T-helper 22 cell (primary cell): ENCODE results near the gene SIRPA.

ENCODE experiments used
- DNase-seq: peaks from one replicate; pipeline ENCODE4 v3.0.0-alpha.2; 2020; ENCODE audit warnings: low read depth

SIRPA gene

GRCh38 chr20:1870792-1871550 lies 24.2 kb upstream of the SIRPA start:
- DNase-seq, result no peak

- DNase-seq, result no peak
These were observed 23.3 kb upstream of the SIRPA start for GRCh38 chr20:1871807-1872458.

- DNase-seq, result no peak
These were observed 22.6 kb upstream of the SIRPA start for GRCh38 chr20:1872459-1873097.

DNA sequence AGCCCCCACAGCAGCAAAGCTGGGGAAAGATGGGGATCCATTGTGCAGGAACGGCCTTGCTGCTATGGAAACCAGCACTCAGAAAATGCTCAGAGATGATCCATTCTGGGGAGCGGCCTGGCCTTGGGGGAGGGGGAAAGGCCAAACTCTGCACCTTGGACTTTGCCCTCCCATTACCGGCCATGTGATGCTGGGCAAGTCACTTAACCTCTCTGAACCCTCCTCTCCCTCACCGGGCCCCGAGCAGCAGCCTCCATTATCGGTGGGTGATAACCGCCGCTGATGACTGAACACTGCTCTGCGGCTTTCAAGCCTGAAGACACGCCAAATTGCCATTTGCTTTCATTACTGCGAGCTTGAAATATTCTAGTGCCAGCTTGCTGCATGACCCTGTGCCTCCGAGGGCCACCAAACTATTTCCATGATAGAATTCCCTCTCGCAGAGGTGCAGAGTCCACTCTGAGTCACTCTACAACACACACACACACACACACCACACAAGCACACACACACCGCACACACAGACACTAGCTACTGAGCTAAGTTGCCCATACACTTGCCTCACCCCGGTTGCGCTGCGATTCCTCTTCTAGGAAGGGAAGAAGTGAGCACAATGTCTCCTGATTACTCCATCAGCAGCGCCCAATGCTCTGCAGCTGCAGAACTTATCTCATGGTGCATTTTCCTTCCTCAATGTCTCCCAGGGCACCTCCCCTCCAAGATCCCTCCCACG lies 20.6 kb upstream of the SIRPA start:
- DNase-seq, result no peak

DNA sequence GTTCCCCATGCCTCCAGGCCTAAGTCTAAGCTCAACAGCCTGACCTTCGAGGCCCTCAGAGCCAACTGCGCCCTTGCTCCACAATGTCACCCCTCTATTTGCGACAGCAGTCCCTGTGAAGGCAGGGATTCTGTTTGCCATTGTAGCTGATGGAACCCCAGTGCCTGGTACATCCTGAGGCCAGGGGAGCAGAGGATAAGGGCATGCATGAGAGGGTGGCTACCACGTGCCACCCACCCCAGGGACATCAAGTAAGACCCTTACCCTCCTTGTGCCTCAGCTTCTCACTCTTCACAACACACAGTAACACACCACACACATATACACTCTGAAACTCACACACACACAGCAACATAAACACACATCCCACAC lies 20.0 kb upstream of the SIRPA start:
- DNase-seq, result no peak

DNA sequence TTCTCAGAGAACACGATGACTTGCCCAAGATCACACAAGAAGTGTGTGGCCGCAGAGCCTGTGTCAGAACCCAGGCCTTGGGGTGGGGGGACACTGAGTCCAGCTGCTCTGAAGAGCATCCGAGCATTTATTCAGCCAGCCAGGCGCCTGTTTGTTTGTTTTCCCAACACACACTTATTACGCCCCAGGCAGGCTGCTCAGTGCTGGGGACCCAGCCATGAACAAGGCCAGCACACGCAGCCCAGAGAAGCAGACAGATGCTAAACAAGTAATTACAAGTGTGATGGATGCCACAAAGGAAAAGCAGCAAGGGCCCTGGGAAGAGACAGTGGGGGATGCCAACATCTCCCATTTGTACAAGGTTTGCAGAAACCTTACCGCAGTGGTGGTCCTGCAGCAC lies 19.4 kb upstream of the SIRPA start:
- no peak for DNase-seq

- no peak for DNase-seq
These were observed 18.8 kb upstream of the SIRPA start for GRCh38 chr20:1876217-1876921.

DNA sequence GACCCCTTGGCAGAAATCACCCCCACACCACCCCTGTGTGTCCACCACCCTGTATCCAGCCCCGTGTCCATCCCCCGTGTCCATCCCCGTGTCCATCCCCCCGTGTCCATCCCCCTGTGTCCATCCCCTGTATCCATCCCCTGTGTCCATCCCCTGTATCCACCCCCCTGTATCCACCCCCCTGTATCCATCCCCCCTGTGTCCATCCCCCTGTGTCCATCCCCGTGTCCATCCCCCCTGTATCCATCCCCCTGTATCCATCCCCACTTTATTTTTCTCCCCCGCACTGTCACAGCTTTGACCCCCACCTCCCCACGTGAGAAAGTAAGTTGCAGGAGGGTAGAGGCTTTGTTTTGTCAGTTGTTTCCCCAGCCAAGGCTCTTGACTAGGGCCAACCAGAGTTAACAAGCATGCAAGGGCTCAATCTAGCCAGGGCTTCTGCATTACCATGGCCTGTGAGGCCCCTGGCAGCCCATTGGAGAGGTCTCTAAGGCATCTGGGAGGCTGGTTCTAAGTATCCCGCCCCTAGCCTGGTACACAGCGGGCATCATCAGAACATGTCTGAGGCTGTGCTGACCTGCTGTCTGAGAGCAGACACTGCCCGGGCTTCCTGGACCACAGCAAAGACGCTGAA lies 18.1 kb upstream of the SIRPA start:
- DNase-seq, result no peak

- DNase-seq, result no peak
These were observed 17.5 kb upstream of the SIRPA start for GRCh38 chr20:1877609-1878200.

DNA sequence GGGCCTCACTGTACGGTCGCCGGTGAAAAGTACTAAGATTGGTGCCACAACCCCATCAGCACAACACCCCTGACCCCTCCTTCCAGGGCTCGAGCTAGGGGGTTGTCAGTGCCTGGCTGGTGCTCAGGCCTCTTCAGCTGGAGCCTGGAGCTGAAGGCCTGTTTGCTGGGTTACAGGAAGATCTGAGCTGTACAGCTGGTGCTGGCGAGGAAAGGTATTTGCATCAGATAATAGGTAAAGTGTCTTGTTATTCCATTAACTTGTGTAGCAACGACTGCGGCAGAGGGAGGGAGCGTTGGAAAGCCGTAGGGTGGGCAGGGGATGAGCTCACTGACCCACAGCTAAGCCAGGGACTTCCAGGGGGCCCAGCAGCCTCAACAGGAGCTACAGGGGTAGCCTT lies 15.8 kb upstream of the SIRPA start:
- no peak for DNase-seq

DNA sequence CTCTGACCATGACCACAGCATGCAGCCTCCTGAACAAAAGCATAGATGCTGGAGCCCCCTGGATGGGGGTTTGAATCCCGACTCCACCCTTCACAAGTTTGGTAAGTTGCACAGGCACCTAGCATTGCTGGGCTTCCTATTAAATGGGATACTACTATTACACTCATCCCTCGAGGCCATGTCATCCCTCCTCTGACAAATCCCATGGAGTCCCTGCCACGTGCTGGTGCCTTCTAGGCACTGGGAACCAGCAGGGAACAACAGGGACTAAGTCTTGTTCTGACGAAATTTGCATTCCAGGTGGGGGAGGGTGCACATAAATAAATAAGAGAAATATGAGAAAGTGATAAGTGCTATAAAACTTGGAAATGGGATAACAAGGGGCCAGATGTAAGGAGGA lies 15.3 kb upstream of the SIRPA start:
- no peak for DNase-seq

GRCh38 chr20:1880529-1881239 lies 14.5 kb upstream of the SIRPA start:
- DNase-seq, result no peak

GRCh38 chr20:1881240-1881835 lies 13.9 kb upstream of the SIRPA start:
- no peak for DNase-seq

DNA sequence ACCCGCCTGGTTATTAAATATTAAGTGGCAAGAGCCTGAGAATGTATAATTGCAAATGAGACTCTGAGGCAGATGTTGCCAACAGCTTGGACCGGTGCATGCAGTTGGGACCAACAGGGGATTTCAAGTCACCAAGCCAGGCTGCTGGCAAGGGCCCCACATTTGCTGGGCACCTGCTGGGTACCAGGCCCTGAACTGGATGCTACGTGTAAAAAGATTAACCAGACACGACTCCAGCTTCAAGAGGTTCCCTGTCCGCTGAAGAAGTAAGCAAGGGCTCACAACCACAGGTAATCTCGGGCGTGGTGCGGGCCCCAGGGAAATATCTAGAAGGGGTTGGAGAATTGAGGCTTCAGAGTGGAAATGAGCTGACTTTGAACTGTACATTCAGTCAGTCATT lies 13.2 kb upstream of the SIRPA start:
- no peak for DNase-seq

DNA sequence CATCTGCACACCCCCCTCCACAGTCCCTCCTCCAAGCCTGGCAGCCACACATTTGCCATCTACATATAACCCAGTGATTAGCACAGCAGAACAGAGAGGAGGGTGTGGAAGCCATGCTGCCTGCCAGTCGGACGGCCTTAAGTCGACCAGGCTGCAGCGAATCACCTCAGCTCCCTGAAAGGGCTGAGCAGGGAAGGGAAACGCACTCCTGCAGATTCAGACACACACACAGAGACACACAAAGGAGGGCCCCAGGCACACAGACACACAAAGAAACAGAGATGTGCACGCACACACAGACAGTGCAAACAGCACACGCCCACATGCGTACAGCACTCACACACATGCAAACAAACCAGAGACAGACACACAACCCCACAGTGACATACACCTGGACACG lies 11.2 kb upstream of the SIRPA start:
- DNase-seq, result no peak

DNA sequence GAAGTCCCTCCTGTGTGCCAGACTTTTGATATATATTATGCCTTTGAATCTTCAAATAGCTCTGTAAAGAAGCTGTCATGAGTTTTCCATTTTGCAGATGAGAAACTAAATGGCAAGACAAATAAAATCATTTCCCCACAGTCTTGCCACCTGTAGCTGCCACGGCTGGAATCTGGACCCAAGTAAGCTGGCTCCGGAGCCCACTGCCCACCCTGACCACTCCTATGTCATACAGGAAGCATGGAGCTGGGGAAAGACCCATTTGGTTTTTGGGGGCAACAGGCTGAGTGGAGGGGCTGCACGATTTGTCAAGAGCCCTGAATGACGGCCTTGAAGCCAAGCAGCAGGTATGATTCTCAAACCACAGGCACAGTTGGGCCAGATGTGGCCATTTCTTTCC lies 10.0 kb upstream of the SIRPA start:
- DNase-seq, result no peak

GRCh38 chr20:1885940-1886693 lies 9.1 kb upstream of the SIRPA start:
- DNase-seq, result no peak

- no peak for DNase-seq
These were observed 7.9 kb upstream of the SIRPA start for GRCh38 chr20:1887321-1887720.

DNA sequence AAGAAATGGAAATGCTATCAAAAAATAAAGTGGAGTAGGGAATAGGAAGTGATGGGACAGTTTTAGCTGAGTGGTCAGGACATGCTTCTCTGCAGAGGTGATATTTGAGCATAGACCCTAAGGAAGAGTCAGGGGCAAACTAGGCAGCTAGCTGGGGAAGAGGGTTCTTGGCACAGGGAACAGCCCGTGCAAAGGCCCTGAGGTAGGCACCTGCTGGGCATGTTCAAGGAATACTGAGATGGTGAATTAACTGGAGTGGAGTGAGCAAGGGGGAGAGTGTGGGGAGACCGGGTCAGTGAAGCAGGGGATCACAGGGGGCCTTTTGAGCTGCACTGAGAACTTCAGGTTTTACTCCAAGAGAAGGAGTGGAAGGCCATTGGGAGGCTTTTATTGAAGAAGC lies 7.5 kb upstream of the SIRPA start:
- DNase-seq, result no peak
